Gastroesophageal sphincter (tissue), 4 donors: Measurements from ENCODE around the gene APPL1. TPM values are rescaled to one million over a fixed set of nuclear protein-coding genes. Genes with fewer than 3 reads are reported as not detected.

Source experiments
- ATAC-seq: fragments of 150-250 bp; one replicate; pipeline ENCODE4 v1.9.1; 2016; ENCODE audit warnings: mild to moderate bottlenecking, moderate library complexity
- H3K27ac ChIP-seq, 4 donors: fragments of 200-600 bp; sonication (generic) in 3 of 4; 1 replicate in 3 of 4; 2 replicates in 1 of 4; pipeline ENCODE4 v1.5.1; 2016 to 2019
- H3K27me3 ChIP-seq: fragments of 200-600 bp; sonication (generic); one replicate; pipeline ENCODE4 v1.5.1; 2019
- H3K36me3 ChIP-seq, 2 donors: fragments of 200-600 bp; sonication (generic); one replicate each; pipeline ENCODE4 v1.5.1; 2019; ENCODE audit warnings: control low read depth in 1 of 2
- H3K4me1 ChIP-seq, 3 donors: fragments of 200-600 bp; sonication (generic); 1 replicate in 2 of 3; 2 replicates in 1 of 3; pipeline ENCODE4 v1.5.1; 2016 to 2019; ENCODE audit warnings: control low read depth in 2 of 3
- H3K4me3 ChIP-seq, 2 donors: fragments of 200-600 bp; sonication (generic); one replicate each; pipeline ENCODE4 v1.5.1; 2019; ENCODE audit warnings: mild to moderate bottlenecking in 1 of 2, moderate library complexity in 1 of 2
- H3K9me3 ChIP-seq, 3 donors: fragments of 200-600 bp; sonication (generic); one replicate each; pipeline ENCODE4 v1.5.1; 2017 to 2019; ENCODE audit warnings: control low read depth in 2 of 3
- EP300 ChIP-seq: sonication (generic); formaldehyde crosslinking; IDR thresholded peaks from one replicate; pipeline ENCODE4 v1.6.1; 2017; ENCODE audit warnings: antibody characterized with exemption, mild to moderate bottlenecking
- POLR2A ChIP-seq, 2 donors: fragments of 450-650 bp; IDR thresholded peaks; one replicate each; pipeline ENCODE4 v1.6.1; 2017; ENCODE audit warnings: antibody characterized with exemption in 2 of 2, mild to moderate bottlenecking in 2 of 2, moderate library complexity in 1 of 2
- POLR2AphosphoS5 ChIP-seq: sonication (generic); formaldehyde crosslinking; IDR thresholded peaks from one replicate; pipeline ENCODE4 v1.6.1; 2017; ENCODE audit warnings: antibody characterized with exemption
- WGBS, 2 donors: methylation state at CpG; one replicate each; pipeline ENCODE4 v1.1.5; 2018; ENCODE audit warnings: low coverage in 1 of 2; 5-methylcytosine and 5-hydroxymethylcytosine counted together
- total RNA-seq, 4 donors: library from RNA; depleted of rRNA; stranded (reverse); fragments of >200 nt; gene quantifications; one replicate each; pipeline ENCODE4 v1.1.0, GENCODE V29; 2016
- TF ChIP-seq, protein P1 (sequence below), 4 experiments: fragments of 200-600 bp in 2 of 4; fragments of 450-650 bp in 2 of 4; sonication (generic) in 1 of 4; IDR thresholded peaks; one replicate each; pipeline ENCODE4 v1.5.1; 2017 to 2019; ENCODE audit warnings: antibody characterized with exemption in 4 of 4, mild to moderate bottlenecking in 2 of 4, moderate library complexity in 2 of 4

Gene APPL1
- total RNA-seq, 4 donors from 2014 or later: 39.5 to 59.8 (median 56.1) TPM

- peaks cover 0 to 27% of the 10 kb centered on the region in 2 donors for H3K36me3 ChIP-seq
- no peak for TF ChIP-seq POLR2A (IDR thresholded peaks at IDR 0.05)
- no peak overlapping the region for H3K4me3 ChIP-seq
- no peaks in the 10 kb centered on the region for H3K27me3 ChIP-seq
- H3K9me3 ChIP-seq: no peaks in the 10 kb centered on the region
- 93 to 100% methylated on average over 1 of the region's 1 CpG for WGBS, 2 donors
- H3K27ac ChIP-seq: no peak overlapping the region
- ATAC-seq: no peak
- no peaks in the 10 kb centered on the region for H3K4me1 ChIP-seq
These were observed 50.7 kb downstream of the APPL1 start for GRCh38 chr3:57278237-57278636.

DNA sequence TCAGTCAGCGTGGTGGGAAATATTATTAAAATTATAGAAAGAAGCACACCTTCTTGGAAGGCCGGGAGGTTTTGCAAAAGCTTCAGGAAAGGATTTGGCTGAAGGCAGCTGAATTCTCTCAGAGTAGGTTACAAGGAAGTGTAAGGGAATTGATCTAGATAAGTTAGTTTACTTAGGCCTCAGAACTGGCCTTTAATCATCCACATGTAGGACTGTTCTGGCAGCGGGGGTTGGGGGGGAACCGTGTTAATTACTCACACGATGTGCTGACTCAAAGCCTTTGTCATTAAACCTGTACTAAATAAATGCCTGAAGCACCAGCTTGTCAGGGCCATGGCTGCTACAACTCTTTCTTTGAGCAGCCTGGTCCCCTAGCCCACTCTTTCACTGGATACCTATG is 52.2 kb downstream of the APPL1 start:
- no peak overlapping the region for H3K27ac ChIP-seq
- peaks cover 0 to 15% of the 10 kb centered on the region in 2 donors for H3K36me3 ChIP-seq
- ATAC-seq: no peak
- H3K4me3 ChIP-seq: no peak overlapping the region
- H3K27me3 ChIP-seq: no peaks in the 10 kb centered on the region
- no peaks in the 10 kb centered on the region for H3K9me3 ChIP-seq
- no peak for TF ChIP-seq POLR2A (IDR thresholded peaks at IDR 0.05)
- no peak for TF ChIP-seq POLR2AphosphoS5
- no peak for TF ChIP-seq EP300
- TF ChIP-seq, protein P1, sequence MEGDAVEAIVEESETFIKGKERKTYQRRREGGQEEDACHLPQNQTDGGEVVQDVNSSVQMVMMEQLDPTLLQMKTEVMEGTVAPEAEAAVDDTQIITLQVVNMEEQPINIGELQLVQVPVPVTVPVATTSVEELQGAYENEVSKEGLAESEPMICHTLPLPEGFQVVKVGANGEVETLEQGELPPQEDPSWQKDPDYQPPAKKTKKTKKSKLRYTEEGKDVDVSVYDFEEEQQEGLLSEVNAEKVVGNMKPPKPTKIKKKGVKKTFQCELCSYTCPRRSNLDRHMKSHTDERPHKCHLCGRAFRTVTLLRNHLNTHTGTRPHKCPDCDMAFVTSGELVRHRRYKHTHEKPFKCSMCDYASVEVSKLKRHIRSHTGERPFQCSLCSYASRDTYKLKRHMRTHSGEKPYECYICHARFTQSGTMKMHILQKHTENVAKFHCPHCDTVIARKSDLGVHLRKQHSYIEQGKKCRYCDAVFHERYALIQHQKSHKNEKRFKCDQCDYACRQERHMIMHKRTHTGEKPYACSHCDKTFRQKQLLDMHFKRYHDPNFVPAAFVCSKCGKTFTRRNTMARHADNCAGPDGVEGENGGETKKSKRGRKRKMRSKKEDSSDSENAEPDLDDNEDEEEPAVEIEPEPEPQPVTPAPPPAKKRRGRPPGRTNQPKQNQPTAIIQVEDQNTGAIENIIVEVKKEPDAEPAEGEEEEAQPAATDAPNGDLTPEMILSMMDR (IDR thresholded peaks at IDR 0.05): no peak
- H3K4me1 ChIP-seq: no peaks in the 10 kb centered on the region
- WGBS, 2 donors: 81% methylated on average over 5 of the region's 5 CpGs; no CpG with 5 or more reads in 1 of the 2 donors

- peaks cover 0 to under 1% of the 10 kb centered on the region in 2 donors for H3K36me3 ChIP-seq
- no peak for ATAC-seq
- TF ChIP-seq EP300 (no peak), POLR2AphosphoS5 (no peak), POLR2A (IDR thresholded peaks at IDR 0.05) (no peak)
- TF ChIP-seq, protein P1 (IDR thresholded peaks at IDR 0.05): no peak
- no peaks in the 10 kb centered on the region for H3K9me3 ChIP-seq
- no peaks in the 10 kb centered on the region for H3K27me3 ChIP-seq
- H3K27ac ChIP-seq: no peak overlapping the region
- 13 to 27% methylated on average over 1 of the region's 1 CpG for WGBS, 2 donors
- H3K4me1 ChIP-seq: no peaks in the 10 kb centered on the region
- H3K4me3 ChIP-seq: no peak overlapping the region
These were observed 54.2 kb downstream of the APPL1 start for GRCh38 chr3:57281715-57282114.

- 44 to 60% methylated on average over 4 to 5 of the region's 6 CpGs for WGBS, 2 donors
- H3K9me3 ChIP-seq: no peaks in the 10 kb centered on the region
- TF ChIP-seq POLR2A (IDR thresholded peaks at IDR 0.05): no peak
- TF ChIP-seq EP300: no peak
- H3K27me3 ChIP-seq: no peaks in the 10 kb centered on the region
- ATAC-seq: no peak
- H3K27ac ChIP-seq: no peak overlapping the region
- H3K36me3 ChIP-seq: no peaks in the 10 kb centered on the region
- no peak overlapping the region for H3K4me3 ChIP-seq
- H3K4me1 ChIP-seq: no peaks in the 10 kb centered on the region
These were observed 55.8 kb downstream of the APPL1 start for GRCh38 chr3:57283334-57283733.

GRCh38 chr3:57287205-57287604 is 59.7 kb downstream of the APPL1 start:
- Histone ChIP-seq H3K27ac (no peak overlapping the region), H3K4me3 (no peak overlapping the region), H3K36me3 (no peaks in the 10 kb centered on the region), H3K27me3 (no peaks in the 10 kb centered on the region), H3K9me3 (no peaks in the 10 kb centered on the region), H3K4me1 (no peaks in the 10 kb centered on the region)
- 90% methylated on average over 2 of the region's 2 CpGs; no CpG with 5 or more reads in 1 of the 2 donors for WGBS, 2 donors
- TF ChIP-seq EP300 (no peak), POLR2A (IDR thresholded peaks at IDR 0.05) (no peak), POLR2AphosphoS5 (no peak)
- TF ChIP-seq, protein P1 (IDR thresholded peaks at IDR 0.05): no peak
- no peak for ATAC-seq

DNA sequence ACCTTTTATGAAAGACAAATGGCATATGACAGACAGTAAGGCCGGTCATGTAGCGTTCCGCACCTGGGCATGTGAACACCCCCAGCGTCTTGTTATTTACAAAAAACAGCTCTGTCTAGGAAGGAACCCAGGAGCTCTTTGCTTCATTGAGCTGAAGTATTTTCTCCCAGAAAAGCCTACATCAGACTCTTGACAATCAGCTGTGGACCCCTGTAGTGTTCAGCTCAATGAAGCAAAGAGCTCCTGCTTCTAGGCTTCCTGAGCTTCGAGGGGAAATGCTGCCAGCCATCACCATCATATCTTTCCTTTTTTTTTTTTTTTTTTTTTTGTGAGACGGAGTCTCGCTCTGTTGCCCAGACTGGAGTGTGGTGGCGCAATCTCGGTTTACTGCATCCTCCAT is 60.9 kb downstream of the APPL1 start:
- H3K4me3 ChIP-seq: no peak overlapping the region
- no peaks in the 10 kb centered on the region for H3K27me3 ChIP-seq
- H3K9me3 ChIP-seq: no peaks in the 10 kb centered on the region
- H3K4me1 ChIP-seq: no peaks in the 10 kb centered on the region
- no peak overlapping the region for H3K27ac ChIP-seq
- WGBS, 2 donors: 96 to 97% methylated on average over 5 to 8 of the region's 9 CpGs
- H3K36me3 ChIP-seq: no peaks in the 10 kb centered on the region
- ATAC-seq: no peak
- TF ChIP-seq POLR2AphosphoS5 (no peak), POLR2A (IDR thresholded peaks at IDR 0.05) (no peak), EP300 (no peak)
- TF ChIP-seq, protein P1 (IDR thresholded peaks at IDR 0.05): no peak
